ENCODE data around the gene IGFALS. TPM values are rescaled to one million over a fixed set of nuclear protein-coding genes. Genes with fewer than 3 reads are reported as not detected.

IGFALS gene
- total and polyA plus RNA-seq, 2 experiments from 2014 or later = 0.16 TPM; not detected in 1

DNA sequence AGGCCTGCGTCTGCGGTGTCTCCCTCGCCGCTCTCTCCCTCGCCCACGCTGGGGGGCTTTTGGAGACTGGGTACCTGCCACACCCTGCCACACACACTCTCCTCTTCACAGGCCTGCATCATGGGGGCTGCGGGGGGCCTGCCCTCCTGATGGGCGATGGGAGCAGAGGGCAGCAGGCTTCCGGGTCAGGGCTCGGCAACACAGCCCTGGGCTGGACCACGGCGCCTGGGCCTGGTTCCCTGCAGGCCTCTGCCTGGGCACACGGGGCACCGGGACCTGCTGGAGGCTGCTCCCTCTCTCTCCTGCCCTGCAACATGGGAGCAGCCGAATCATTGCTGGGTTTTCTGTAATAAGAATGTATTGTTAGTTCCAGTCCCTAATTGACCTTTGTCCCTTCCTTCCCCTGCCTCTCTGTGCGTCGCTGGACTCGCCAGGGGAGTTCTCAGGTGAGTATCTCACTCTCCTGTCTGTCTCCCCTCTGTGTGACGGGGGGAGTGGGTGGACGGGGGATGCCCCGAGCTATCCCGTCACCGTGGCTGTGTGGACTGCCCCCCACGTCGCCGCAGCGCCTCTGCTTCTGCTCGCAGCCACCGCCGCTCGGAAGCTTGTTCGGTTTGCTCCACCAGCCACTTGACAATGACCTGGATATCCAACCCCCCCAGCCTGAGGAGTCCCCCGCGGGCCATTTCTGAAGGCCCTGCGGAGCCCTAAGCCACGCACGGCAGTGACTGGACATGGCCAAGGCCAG lies 35.6 kb downstream of the IGFALS start (continued):
- no peak for TF ChIP-seq ETS1 (IDR thresholded peaks at IDR 0.05)
- TF ChIP-seq STAT1 (IDR thresholded peaks at IDR 0.05; ENCODE audit: unreplicated experiment) = no peak

GRCh38 chr16:1754204-1754603 lies 39.3 kb downstream of the IGFALS start:
- DNase-seq (ENCODE audit: low spot score) = no peak

DNA sequence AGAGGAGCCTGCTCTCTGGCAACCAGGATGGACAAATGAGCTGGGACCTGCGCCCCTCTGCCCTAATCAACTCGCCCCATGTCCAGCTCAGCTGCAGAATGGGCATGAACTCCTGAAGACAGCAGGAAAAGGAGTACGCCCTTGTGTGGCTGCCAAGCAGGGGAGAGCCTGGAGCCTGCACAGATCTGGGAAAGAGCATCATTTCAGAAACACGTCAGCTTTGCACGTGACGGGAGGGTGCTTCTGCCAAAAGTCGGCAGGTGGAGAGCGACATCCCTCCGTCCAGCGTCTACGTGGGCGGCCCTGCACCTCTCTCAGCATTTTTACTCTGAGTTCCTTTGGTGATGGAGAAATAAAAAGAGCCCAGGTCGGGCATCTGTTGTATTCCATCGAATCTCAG lies 40.7 kb downstream of the IGFALS start:
- Mint-ChIP-seq H3K4me3 (no peak overlapping the region), H3K4me1 (no peaks in the 10 kb centered on the region), H3K27me3 (ENCODE audit: insufficient read depth, low read depth, poor library complexity) (peaks cover 9% of the 10 kb centered on the region), H3K27ac (no peak overlapping the region), H3K36me3 (ENCODE audit: low read depth) (peaks cover 18% of the 10 kb centered on the region), H3K9me3 (no peaks in the 10 kb centered on the region; the same call in 2 of the 3 replicates)
- Histone ChIP-seq H3K79me2 (replicated peaks; ENCODE audit: insufficient read depth) (no peaks in the 10 kb centered on the region), H3K27ac (ENCODE audit: low read depth) (no peak overlapping the region), H2AFZ (no peak overlapping the region), H3F3A (replicated peaks; ENCODE audit: low read depth) (no peaks in the 10 kb centered on the region), H3K4me1 (ENCODE audit: insufficient read depth) (no peaks in the 10 kb centered on the region), H3K4me3 (no peak overlapping the region), H3K9me2 (ENCODE audit: insufficient read depth) (no peaks in the 10 kb centered on the region), H4K20me1 (replicated peaks; ENCODE audit: insufficient read depth) (no peaks in the 10 kb centered on the region), H3K27me3 (ENCODE audit: insufficient read depth) (no peaks in the 10 kb centered on the region), H3K4me2 (no peak overlapping the region), H3K36me3 (ENCODE audit: insufficient read depth) (no peaks in the 10 kb centered on the region; the same call in 1 of the 2 replicates)
- ATAC-seq (no peak), DNase-seq (ENCODE audit: low spot score) (no peak)
- TF ChIP-seq EZH2phosphoT487 (IDR thresholded peaks at IDR 0.05; ENCODE audit: unreplicated experiment) = no peak
- TF ChIP-seq, protein P1, sequence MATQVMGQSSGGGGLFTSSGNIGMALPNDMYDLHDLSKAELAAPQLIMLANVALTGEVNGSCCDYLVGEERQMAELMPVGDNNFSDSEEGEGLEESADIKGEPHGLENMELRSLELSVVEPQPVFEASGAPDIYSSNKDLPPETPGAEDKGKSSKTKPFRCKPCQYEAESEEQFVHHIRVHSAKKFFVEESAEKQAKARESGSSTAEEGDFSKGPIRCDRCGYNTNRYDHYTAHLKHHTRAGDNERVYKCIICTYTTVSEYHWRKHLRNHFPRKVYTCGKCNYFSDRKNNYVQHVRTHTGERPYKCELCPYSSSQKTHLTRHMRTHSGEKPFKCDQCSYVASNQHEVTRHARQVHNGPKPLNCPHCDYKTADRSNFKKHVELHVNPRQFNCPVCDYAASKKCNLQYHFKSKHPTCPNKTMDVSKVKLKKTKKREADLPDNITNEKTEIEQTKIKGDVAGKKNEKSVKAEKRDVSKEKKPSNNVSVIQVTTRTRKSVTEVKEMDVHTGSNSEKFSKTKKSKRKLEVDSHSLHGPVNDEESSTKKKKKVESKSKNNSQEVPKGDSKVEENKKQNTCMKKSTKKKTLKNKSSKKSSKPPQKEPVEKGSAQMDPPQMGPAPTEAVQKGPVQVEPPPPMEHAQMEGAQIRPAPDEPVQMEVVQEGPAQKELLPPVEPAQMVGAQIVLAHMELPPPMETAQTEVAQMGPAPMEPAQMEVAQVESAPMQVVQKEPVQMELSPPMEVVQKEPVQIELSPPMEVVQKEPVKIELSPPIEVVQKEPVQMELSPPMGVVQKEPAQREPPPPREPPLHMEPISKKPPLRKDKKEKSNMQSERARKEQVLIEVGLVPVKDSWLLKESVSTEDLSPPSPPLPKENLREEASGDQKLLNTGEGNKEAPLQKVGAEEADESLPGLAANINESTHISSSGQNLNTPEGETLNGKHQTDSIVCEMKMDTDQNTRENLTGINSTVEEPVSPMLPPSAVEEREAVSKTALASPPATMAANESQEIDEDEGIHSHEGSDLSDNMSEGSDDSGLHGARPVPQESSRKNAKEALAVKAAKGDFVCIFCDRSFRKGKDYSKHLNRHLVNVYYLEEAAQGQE (IDR thresholded peaks at IDR 0.05; ENCODE audit: unreplicated experiment) = no peak
- TF ChIP-seq ETS1 (IDR thresholded peaks at IDR 0.05) = no peak
- TF ChIP-seq, protein P2, sequence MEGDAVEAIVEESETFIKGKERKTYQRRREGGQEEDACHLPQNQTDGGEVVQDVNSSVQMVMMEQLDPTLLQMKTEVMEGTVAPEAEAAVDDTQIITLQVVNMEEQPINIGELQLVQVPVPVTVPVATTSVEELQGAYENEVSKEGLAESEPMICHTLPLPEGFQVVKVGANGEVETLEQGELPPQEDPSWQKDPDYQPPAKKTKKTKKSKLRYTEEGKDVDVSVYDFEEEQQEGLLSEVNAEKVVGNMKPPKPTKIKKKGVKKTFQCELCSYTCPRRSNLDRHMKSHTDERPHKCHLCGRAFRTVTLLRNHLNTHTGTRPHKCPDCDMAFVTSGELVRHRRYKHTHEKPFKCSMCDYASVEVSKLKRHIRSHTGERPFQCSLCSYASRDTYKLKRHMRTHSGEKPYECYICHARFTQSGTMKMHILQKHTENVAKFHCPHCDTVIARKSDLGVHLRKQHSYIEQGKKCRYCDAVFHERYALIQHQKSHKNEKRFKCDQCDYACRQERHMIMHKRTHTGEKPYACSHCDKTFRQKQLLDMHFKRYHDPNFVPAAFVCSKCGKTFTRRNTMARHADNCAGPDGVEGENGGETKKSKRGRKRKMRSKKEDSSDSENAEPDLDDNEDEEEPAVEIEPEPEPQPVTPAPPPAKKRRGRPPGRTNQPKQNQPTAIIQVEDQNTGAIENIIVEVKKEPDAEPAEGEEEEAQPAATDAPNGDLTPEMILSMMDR (conservative IDR thresholded peaks at IDR 0.05; ENCODE audit: low read depth in 2 of 2) = no peak
- no peak for TF ChIP-seq NANOG (IDR thresholded peaks at IDR 0.05; ENCODE audit: borderline replicate concordance)
- no peak for TF ChIP-seq CREB1 (CRISPR knock-in tag; IDR thresholded peaks at IDR 0.05; ENCODE audit: low read depth)
- TF ChIP-seq POLR2AphosphoS5 (IDR thresholded peaks at IDR 0.05; ENCODE audit: low read depth) = no peak
- no peak for TF ChIP-seq STAT1 (IDR thresholded peaks at IDR 0.05; ENCODE audit: unreplicated experiment)
- TF ChIP-seq ZNF114 (CRISPR knock-in tag; IDR thresholded peaks at IDR 0.05) = no peak
- no peak for TF ChIP-seq EZH2 (IDR thresholded peaks at IDR 0.05; ENCODE audit: low read depth, unreplicated experiment)

More at GRCh38 chr16:1754204-1754603, 39.3 kb downstream of the IGFALS start:
- H3K9me3 Mint-ChIP-seq = no peaks in the 10 kb centered on the region; the same call in 2 of the 3 replicates
- no peaks in the 10 kb centered on the region for H3K4me1 ChIP-seq (ENCODE audit: insufficient read depth)
- no peak for ATAC-seq
- H3K4me1 Mint-ChIP-seq = no peaks in the 10 kb centered on the region
- no peaks in the 10 kb centered on the region for H4K20me1 ChIP-seq (replicated peaks; ENCODE audit: insufficient read depth)
- H3F3A ChIP-seq (replicated peaks; ENCODE audit: low read depth) = no peaks in the 10 kb centered on the region
- H3K27ac Mint-ChIP-seq = no peak overlapping the region
- H3K36me3 Mint-ChIP-seq (ENCODE audit: low read depth) = peaks cover 11% of the 10 kb centered on the region
- H3K27ac ChIP-seq (ENCODE audit: low read depth) = no peak overlapping the region
- no peaks in the 10 kb centered on the region; the same call in 1 of the 2 replicates for H3K36me3 ChIP-seq (ENCODE audit: insufficient read depth)
- no peak overlapping the region for H2AFZ ChIP-seq
- no peak overlapping the region for H3K4me3 ChIP-seq
- no peak for TF ChIP-seq EZH2 (IDR thresholded peaks at IDR 0.05; ENCODE audit: low read depth, unreplicated experiment)
- H3K9me2 ChIP-seq (ENCODE audit: insufficient read depth) = no peaks in the 10 kb centered on the region
- no peaks in the 10 kb centered on the region for H3K79me2 ChIP-seq (replicated peaks; ENCODE audit: insufficient read depth)
- H3K27me3 ChIP-seq (ENCODE audit: insufficient read depth) = no peaks in the 10 kb centered on the region
- no peak overlapping the region for H3K4me3 Mint-ChIP-seq
- no peak overlapping the region for H3K4me2 ChIP-seq
- peaks cover 12% of the 10 kb centered on the region for H3K27me3 Mint-ChIP-seq (ENCODE audit: insufficient read depth, low read depth, poor library complexity)

All from GM23338 (cell line).